KG1 (cell line): ENCODE measurements around the gene RFESD.
"Not testable (repeated sequence)": the region's sequence is repeated elsewhere in the genome, so short reads cannot be mapped to it uniquely, and the experiment has no call there.

Source experiments
- DNase-seq: peaks from one replicate; lab custom pipeline; 2025; lab: John Stamatoyannopoulos, UW

Gene RFESD

GRCh38 chr5:95664204-95664786 lies 17.7 kb downstream of the RFESD start:
- DNase-seq: no peak

GRCh38 chr5:95667061-95667618 lies 20.6 kb downstream of the RFESD start:
- DNase-seq: no peak

GRCh38 chr5:95667678-95668077 lies 21.1 kb downstream of the RFESD start:
- DNase-seq: no peak

- DNase-seq: no peak
Observed at GRCh38 chr5:95668216-95668615, 21.6 kb downstream of the RFESD start.

- no peak for DNase-seq
Observed at GRCh38 chr5:95668728-95669127, 22.2 kb downstream of the RFESD start.

- no peak for DNase-seq
Observed at GRCh38 chr5:95669540-95669939, 23.0 kb downstream of the RFESD start.

GRCh38 chr5:95669985-95670384 lies 23.4 kb downstream of the RFESD start:
- DNase-seq: no peak

- no peak for DNase-seq
Observed at GRCh38 chr5:95670568-95670967, 24.0 kb downstream of the RFESD start.

GRCh38 chr5:95671826-95672225 lies 25.2 kb downstream of the RFESD start:
- DNase-seq: no peak

- no peak for DNase-seq
Observed at GRCh38 chr5:95672641-95673040, 26.1 kb downstream of the RFESD start.

- no peak for DNase-seq
Observed at GRCh38 chr5:95673081-95673480, 26.5 kb downstream of the RFESD start.

GRCh38 chr5:95682891-95683290 lies 36.3 kb downstream of the RFESD start, which contains the start of gene SPATA9:
TSS of gene SPATA9 (minus strand) at chr5:95682991. CDS start at chr5:95682854, 137 bp downstream.
- no peak for DNase-seq

GRCh38 chr5:95684361-95684760 lies 37.8 kb downstream of the RFESD start:
- DNase-seq: no peak

- no peak for DNase-seq
Observed at GRCh38 chr5:95686651-95687050, 40.1 kb downstream of the RFESD start.

- DNase-seq: no peak
Observed at GRCh38 chr5:95689680-95690079, 43.1 kb downstream of the RFESD start.

GRCh38 chr5:95690333-95690732 lies 43.8 kb downstream of the RFESD start:
- no peak for DNase-seq

- DNase-seq: no peak
Observed at GRCh38 chr5:95697781-95698681, 51.5 kb downstream of the RFESD start.

GRCh38 chr5:95699337-95699736 lies 52.8 kb downstream of the RFESD start:
- DNase-seq: no peak

- DNase-seq: no peak
Observed at GRCh38 chr5:95701074-95701473, 54.5 kb downstream of the RFESD start.

GRCh38 chr5:95704150-95704549 lies 57.6 kb downstream of the RFESD start:
- DNase-seq: no peak

GRCh38 chr5:95706196-95706595 lies 59.6 kb downstream of the RFESD start:
- DNase-seq: not testable (repeated sequence)

- DNase-seq: no peak
Observed at GRCh38 chr5:95707055-95707454, 60.5 kb downstream of the RFESD start.
